Right lobe of liver (tissue), 4 donors: ENCODE results near the gene TRIO.

ENCODE experiments used
- POLR2A ChIP-seq: fragments of 450-650 bp; IDR thresholded peaks from one replicate; pipeline ENCODE4 v1.6.1; 2017; ENCODE audit warnings: antibody characterized with exemption, mild to moderate bottlenecking
- TF ChIP-seq, protein P1 (sequence below), 4 donors: fragments of 200-600 bp in 3 of 4; fragments of 450-650 bp in 1 of 4; IDR thresholded peaks; one replicate each; pipeline versions ENCODE4 v1.5.1 to v1.8.0; 2016 to 2022; ENCODE audit warnings: antibody characterized with exemption in 4 of 4, mild to moderate bottlenecking in 2 of 4
- donor health status: DM: no; HTN: no; CAD: no.
- donor health status: DM: no; HTN: no; CAD: no.
- donor health status: DM: no; HTN: yes; CAD: no.

DNA sequence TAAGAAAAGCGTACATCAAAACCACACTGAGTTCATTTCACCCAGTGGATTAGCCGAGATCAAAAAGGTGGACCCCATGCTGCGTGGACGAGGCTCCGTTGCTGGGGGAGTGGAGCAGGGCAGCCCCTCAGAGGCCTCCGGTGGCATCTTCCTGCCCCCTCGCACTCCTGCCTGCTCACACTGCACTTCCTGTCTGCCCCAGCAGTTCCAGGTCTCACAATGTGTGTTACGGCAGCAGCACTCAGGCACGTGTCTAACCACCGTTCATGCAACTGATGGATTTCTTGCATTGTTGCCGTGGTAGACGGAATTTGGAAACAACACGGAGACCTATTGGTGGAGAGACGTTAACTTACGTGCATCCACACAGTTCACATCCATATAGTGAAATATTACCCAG lies 241.9 kb downstream of the TRIO start:
- TF ChIP-seq, protein P1, sequence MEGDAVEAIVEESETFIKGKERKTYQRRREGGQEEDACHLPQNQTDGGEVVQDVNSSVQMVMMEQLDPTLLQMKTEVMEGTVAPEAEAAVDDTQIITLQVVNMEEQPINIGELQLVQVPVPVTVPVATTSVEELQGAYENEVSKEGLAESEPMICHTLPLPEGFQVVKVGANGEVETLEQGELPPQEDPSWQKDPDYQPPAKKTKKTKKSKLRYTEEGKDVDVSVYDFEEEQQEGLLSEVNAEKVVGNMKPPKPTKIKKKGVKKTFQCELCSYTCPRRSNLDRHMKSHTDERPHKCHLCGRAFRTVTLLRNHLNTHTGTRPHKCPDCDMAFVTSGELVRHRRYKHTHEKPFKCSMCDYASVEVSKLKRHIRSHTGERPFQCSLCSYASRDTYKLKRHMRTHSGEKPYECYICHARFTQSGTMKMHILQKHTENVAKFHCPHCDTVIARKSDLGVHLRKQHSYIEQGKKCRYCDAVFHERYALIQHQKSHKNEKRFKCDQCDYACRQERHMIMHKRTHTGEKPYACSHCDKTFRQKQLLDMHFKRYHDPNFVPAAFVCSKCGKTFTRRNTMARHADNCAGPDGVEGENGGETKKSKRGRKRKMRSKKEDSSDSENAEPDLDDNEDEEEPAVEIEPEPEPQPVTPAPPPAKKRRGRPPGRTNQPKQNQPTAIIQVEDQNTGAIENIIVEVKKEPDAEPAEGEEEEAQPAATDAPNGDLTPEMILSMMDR (IDR thresholded peaks at IDR 0.05) = no peak
- TF ChIP-seq POLR2A = no peak
